ENCODE measurements around the gene DLX2. TPM values are rescaled to one million over a fixed set of nuclear protein-coding genes. Genes with fewer than 3 reads are reported as not detected.

DLX2 gene
- total RNA-seq (2022; extraction: Qiagen RNA extraction; ENCODE audit: low read depth) = 0.40 to 0.81 TPM (median 0.61 TPM) in 5 replicates

DNA sequence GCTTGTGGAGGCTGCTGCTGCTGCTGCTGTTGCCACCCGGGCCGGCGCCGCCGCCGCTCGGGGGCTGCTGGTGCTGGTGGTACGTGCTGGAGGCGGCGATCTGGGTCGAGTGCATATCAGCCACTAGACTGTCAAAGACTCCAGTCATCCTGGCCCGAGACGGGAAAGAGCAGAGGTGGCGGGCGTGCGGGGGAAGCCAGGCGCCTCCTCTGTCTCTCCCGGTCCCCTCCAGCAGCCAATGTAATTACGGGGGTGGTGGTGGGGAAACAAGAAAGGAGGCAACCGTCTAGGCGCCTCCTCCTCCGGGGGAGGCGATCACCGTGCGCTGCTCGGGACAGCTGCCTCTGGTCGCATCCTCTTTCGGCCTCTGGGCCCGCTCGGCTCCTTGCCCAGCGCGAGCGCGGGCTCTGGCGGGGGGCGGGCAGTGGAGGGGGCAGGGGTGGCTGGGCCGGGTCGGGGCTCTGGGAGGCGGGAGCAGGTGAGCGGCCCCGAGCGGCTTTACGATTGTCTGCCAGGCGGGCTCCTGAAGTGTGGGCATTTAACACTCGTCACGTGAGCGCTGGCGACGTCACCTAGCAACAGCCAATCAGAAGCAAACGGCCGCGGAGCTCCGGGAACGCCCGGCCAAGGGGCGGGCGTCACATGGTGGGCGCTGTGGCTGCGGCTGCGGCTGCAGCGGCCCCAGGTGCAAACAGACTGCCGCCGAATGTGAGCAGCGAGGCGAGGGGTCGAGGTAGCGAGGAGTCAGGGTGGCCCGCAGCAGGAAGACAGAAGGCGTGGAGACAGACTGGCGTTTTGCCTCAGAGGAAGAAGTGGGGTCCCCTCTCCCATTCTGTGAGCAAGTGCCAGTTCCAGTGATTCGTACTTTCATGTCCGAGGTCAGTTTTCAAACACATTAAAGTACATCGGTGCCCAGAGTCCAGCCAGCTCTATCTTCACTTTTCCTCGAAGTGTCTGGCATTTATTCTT is at the start of gene DLX2:
Gene DLX2 (minus strand): TSS at position 510 of the 969 bp plus-strand sequence. CDS start 362 bp downstream, at position 148.

DNA sequence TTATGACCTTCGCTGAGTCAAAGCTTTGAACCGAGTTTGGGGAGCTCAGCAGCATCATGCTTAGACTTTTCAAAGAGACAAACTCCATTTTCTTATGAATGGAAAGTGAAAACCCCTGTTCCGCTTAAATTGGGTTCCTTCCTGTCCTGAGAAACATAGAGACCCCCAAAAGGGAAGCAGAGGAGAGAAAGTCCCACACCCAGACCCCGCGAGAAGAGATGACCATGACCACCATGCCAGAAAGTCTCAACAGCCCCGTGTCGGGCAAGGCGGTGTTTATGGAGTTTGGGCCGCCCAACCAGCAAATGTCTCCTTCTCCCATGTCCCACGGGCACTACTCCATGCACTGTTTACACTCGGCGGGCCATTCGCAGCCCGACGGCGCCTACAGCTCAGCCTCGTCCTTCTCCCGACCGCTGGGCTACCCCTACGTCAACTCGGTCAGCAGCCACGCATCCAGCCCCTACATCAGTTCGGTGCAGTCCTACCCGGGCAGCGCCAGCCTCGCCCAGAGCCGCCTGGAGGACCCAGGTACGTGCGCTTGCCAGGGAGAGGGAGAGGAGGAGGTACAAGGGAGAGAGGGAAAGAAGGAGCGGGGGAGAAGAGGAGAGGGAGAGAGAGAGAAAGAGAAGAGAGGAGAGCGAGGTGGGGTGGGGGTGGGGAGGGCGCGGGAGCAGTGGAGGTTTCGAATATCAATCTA is 17.1 kb downstream of the DLX2 start, which contains the start of gene DLX1:
Gene DLX1 (plus strand): TSS at position 48 of the 700 bp plus-strand sequence. CDS start 171 bp downstream, at position 219.

Other genes with a start within 250 kb of the DLX2 start
- gene SLC25A12, start 208.7 kb downstream of the DLX2 start, total RNA-seq (2022; extraction: Qiagen RNA extraction; ENCODE audit: low read depth) = 12.9 to 15.4 TPM (median 13.9 TPM) in 5 replicates
- gene HAT1, start 180.4 kb downstream of the DLX2 start, total RNA-seq (2022; extraction: Qiagen RNA extraction; ENCODE audit: low read depth) = 62.7 to 76.1 TPM (median 72.4 TPM) in 5 replicates
- gene METAP1D, start 102.9 kb downstream of the DLX2 start, total RNA-seq (2022; extraction: Qiagen RNA extraction; ENCODE audit: low read depth) = 2.2 to 3.1 TPM (median 2.6 TPM) in 5 replicates
- 2.0 to 3.4 TPM (median 3.1 TPM) in 5 replicates for gene DLX1, start 17.4 kb downstream of the DLX2 start, total RNA-seq (2022; extraction: Qiagen RNA extraction; ENCODE audit: low read depth)